Stimulated activated CD8-positive, alpha-beta memory T cell treated with anti-CD3 and anti-CD28 coated beads, Interleukin-2, amount 100 ng/mL, for 48 hours (primary cell): ENCODE measurements around the gene KIFC1.

Experiments used
- DNase-seq, 2 donors: peaks; one replicate each; pipeline ENCODE4 v3.0.0-alpha.2; 2020; ENCODE audit warnings: low read depth in 2 of 2

Gene KIFC1

GRCh38 chr6:33426590-33427511, 35.2 kb downstream of the KIFC1 start:
- no peak for DNase-seq

GRCh38 chr6:33427585-33428223, 36.1 kb downstream of the KIFC1 start:
- DNase-seq, result peak; percentile 41 to 55

DNA sequence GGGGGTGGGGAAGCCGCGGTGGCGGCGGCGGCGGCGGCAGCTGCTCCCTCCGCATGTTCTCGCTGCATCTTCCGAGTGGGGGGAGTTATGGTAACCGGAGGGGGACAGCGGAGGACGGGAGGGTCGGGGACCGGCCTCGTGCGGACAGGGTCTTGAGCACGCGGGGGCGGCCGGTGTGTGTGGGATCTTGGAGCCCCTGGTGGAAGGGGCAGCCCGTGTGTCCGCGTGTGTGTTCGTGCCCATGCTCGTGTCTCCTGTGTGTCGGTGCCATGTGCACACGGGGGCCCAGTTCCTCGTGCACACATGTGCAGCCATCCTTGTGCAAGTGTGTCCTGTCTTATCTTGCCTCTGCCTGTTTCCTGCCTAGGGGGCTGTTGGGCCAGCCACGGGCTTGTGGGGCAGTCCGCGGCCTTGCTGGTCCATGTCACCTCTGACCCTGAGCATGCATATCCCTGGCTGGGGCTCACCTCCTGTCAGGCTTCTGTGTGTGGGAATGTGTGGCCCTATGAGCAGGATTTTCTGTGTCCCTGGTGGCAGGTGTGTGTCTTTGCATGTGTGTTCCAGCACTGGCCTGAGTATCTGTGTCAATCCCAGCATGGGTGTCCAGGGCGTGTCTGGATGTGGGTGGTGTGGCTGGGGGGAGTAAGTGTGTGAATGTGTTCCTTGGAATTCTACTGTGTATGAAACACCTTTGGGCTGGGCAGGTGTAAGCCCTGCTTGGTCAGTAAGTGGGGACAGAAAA, 36.8 kb downstream of the KIFC1 start:
- DNase-seq, result no peak

- no peak for DNase-seq
Measured at GRCh38 chr6:33428966-33429749, 37.5 kb downstream of the KIFC1 start.

GRCh38 chr6:33429750-33430052, 38.1 kb downstream of the KIFC1 start:
- DNase-seq, result no peak

DNA sequence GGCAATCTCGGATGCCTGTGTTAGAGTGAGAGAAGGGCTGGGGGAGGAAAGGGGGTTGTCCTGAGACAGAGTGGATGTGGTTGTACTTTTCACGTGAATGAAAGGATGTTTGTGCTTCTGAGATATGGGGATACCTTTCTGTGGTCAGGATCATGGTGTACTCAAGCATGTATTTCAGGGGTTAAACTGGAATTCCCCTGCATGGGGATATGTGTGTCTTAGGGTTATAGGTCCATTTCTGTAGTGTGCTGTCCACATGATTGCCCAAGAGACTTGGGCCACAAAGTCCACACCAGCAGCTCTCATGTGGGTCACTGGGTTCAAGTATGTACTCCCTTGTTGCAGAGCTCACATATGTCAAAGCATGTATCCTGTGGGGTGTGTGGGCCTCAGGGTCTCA, 38.7 kb downstream of the KIFC1 start:
- DNase-seq, result no peak

DNA sequence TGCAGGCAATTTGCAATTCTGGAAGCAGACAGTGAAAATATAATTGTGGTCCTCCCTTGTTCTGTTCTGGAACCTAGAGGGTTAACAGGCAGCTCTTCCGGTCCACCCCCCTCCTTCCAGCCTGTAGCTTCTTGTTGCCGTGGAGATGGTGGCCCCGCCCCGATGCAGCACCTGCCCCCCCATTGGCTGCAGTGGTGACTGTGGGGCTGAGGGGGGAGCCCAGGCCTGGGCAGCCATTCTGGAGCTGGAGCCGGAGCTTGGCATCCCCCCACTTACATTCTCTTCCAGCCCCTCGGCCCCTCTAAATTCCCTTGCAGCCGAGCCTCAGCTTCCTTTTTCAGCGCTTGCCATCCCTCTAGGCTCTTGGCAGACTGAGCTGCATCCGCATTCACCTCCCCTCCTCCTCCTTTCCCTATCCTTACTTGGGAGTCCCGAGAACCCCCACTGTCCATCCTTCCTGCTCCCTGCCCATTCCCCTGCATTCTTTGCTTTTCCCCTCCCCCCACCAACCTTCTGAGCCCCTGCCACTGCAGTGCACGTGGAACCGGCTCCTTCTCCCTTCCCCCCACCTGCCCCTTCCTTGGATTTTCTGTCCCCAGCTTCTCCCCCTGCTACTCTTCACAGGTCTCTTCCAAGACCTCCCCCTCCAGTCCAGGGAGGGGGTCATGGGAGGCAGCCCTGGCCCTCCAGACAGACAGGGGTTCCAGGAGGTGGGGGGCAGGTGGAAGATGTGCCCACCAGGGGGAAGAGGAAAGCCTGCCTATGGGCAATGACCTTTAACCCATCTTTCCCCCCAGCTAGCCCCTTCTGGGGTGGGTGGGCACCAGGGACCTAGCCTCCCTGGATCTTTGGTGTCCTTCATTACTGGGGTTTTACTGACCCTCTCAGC, 39.6 kb downstream of the KIFC1 start:
- peak; percentile 72 to 78 for DNase-seq

GRCh38 chr6:33431880-33432541, 40.4 kb downstream of the KIFC1 start:
- DNase-seq, result no peak

- no peak for DNase-seq
Measured at GRCh38 chr6:33432546-33432945, 40.9 kb downstream of the KIFC1 start.

DNA sequence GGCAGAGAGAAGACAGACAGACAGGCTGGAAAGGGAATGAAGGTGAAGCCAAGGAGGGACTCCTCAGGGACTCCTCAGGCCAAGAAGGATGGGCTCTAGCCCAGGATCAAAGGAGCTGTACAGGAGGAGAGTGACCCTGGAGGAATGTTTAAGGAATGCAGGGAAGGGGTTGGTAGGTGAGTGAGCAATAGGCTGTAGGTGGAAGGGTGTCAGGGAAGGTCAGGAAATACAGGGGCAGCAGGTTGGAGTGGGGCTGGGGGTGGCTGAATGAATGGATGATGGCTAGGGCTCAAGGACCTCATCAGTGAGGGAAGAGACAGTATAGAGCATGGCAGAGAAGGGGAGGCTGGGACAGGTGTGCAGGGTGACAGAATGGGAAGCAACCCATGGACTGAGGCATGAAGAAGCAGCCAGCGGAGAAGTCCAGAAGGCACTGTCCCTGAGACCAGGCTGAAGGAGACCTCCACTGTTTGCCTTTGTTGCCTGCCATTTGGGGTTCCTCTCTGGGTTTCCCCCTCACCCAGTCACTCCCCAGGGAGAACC, 41.4 kb downstream of the KIFC1 start:
- DNase-seq, result no peak

DNA sequence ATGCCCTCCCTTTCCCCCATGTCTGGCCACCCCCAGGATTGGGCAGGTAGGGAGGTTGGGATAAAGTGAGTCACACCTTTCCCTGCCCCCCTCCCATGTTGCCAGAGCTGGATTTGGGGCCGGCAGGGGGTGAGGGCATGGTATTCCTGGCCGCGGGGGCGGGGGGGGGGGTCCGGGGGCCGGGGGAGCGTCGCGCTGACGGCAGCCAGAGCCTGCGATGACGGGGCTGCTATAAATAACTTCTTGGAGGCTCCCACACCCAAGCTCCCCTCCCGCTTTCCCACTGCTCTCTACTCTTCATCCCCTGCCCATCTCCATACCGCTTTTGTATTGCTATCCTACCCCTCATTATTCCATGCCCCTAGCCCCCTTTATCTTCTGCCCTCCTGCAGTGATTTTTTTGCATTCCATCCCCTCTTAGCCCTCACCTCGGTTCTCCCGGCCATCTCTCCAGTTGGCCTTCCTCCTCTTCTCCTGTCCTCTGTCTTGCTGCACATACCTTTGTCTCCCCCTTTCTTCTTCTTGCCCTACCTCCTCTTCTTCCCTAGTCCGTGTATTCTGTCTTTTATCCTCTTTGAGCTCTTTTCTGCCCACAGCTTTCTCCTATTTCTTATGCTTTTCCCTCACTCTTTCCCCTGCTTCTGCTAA, 42.0 kb downstream of the KIFC1 start:
- no peak for DNase-seq

- no peak for DNase-seq
Measured at GRCh38 chr6:33434961-33435360, 43.3 kb downstream of the KIFC1 start.

- DNase-seq, result no peak
Measured at GRCh38 chr6:33437666-33438065, 46.0 kb downstream of the KIFC1 start.

- no peak for DNase-seq
Measured at GRCh38 chr6:33438978-33439594, 47.5 kb downstream of the KIFC1 start.

DNA sequence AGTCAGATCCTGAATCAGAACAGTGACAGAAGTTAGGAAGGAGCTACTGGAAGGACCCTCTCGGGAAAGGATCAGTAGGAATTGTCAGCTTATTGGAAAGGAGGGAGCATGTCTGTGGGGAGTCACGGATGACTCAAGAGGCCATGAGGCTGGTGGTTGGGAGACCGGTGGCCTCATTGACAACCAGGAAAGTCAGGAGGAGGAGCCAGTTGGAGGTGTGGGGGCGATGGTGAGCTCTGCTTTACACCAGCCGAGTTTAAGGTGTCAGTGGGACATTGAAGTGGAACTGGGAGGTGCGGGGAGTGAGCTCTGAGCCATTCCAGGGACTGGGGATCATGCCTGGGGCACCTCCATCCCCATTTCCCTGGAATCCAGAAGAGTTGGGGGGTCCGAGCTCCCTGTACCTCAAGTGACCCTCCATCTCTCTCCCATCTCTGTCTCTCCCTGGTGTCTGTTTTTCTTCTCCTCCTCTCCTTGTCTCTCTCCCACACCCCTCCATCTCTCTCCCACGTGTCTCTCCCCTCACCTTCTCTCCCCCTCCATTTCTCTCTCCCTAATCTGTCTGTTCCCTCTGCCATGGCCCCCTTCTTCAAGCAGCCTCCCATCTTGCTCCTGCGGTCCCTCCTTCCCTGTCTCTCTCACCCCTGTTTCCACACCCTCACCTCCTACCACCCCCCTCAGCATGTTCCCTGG, 48.5 kb downstream of the KIFC1 start:
- DNase-seq, result no peak

- DNase-seq, result no peak
Measured at GRCh38 chr6:33440649-33441309, 49.2 kb downstream of the KIFC1 start.

- DNase-seq, result no peak
Measured at GRCh38 chr6:33441457-33441856, 49.8 kb downstream of the KIFC1 start.

- no peak for DNase-seq
Measured at GRCh38 chr6:33442283-33442682, 50.7 kb downstream of the KIFC1 start.
